IMR-90 (cell line): ENCODE data around the gene SLC35A4. TPM values are rescaled to one million over a fixed set of nuclear protein-coding genes. Genes with fewer than 3 reads are reported as not detected.

ENCODE experiments used
- ATAC-seq: fragments of 200-7000 bp; cut with Tn5 transposase; 2 replicates; pipeline ENCODE4 v1.9.1; 2020; ENCODE audit warnings: low read depth, mild to moderate bottlenecking, moderate library complexity
- BruUV-seq: library from RNA; stranded (reverse); fragments of 400-500 nt; replicated peaks from 2 replicates; lab custom pipeline; 2021; lab: Mats Ljungman, UMichigan
- CTCF ChIA-PET: fragments of 300-600 bp; formaldehyde crosslinking; extraction: SDS; loops from one replicate; lab custom pipeline; 2021; ENCODE audit warnings: antibody characterized with exemption; lab: Yijun Ruan, JAX
- POLR2A ChIA-PET: fragments of 300-600 bp; sonication (Branson Sonifier 250); formaldehyde crosslinking; loops from one replicate; lab custom pipeline; 2022; ENCODE audit warnings: antibody characterized with exemption; ENCODE audit not compliant: unreplicated experiment; lab: Charles Lee
- DNase-seq: peaks from one replicate; pipeline ENCODE4 v3.0.0; 2013
- H2AFZ ChIP-seq: replicated peaks from 2 replicates; pipeline ENCODE3; 2013; ENCODE audit warnings: low read length, mild to moderate bottlenecking; ENCODE audit not compliant: poor library complexity
- H2AK5ac ChIP-seq: 2 replicates; pipeline ENCODE4 v1.6.1; 2013; ENCODE audit warnings: low read depth, low read length, inconsistent platforms
- H2AK9ac ChIP-seq: replicated peaks from 2 replicates; pipeline ENCODE3; 2013; ENCODE audit warnings: mild to moderate bottlenecking, low read depth, low read length, moderate library complexity; ENCODE audit not compliant: poor library complexity
- H2BK120ac ChIP-seq: 2 replicates; pipeline ENCODE4 v1.6.1; 2013; ENCODE audit warnings: low read depth, low read length, inconsistent platforms
- H2BK15ac ChIP-seq: 3 replicates; pipeline ENCODE4 v1.6.1; 2013; ENCODE audit warnings: low read depth, low read length, inconsistent platforms
- H2BK20ac ChIP-seq: 2 replicates; pipeline ENCODE4 v1.6.1; 2013; ENCODE audit warnings: low read depth, mild to moderate bottlenecking, inconsistent platforms, low read length, moderate library complexity
- H2BK5ac ChIP-seq: 2 replicates; pipeline ENCODE4 v1.6.1; 2013; ENCODE audit warnings: mild to moderate bottlenecking, low read depth, low read length, inconsistent platforms; ENCODE audit not compliant: poor library complexity, severe bottlenecking
- H3K14ac ChIP-seq: replicated peaks from 2 replicates; pipeline ENCODE4 v1.6.1; 2013; ENCODE audit warnings: low read depth, low read length, inconsistent platforms
- H3K18ac ChIP-seq: 2 replicates; pipeline ENCODE4 v1.6.1; 2013; ENCODE audit warnings: low read depth, low read length, control low read depth
- H3K23ac ChIP-seq: 2 replicates; pipeline ENCODE4 v1.6.1; 2013; ENCODE audit warnings: low read depth, low read length, inconsistent platforms
- H3K27ac ChIP-seq: 2 replicates; pipeline ENCODE4 v1.5.1; 2013; ENCODE audit warnings: mild to moderate bottlenecking, control low read depth, low read length; ENCODE audit not compliant: insufficient read depth
- H3K27me3 ChIP-seq: 2 replicates; pipeline ENCODE4 v1.6.1; 2013; ENCODE audit warnings: low read length; ENCODE audit not compliant: control insufficient read depth, insufficient read depth
- H3K36me3 ChIP-seq: 2 replicates; pipeline ENCODE4 v1.6.1; 2013; ENCODE audit warnings: low read length, mixed read lengths; ENCODE audit not compliant: control insufficient read depth, insufficient read depth
- H3K4ac ChIP-seq: 2 replicates; pipeline ENCODE4 v1.6.1; 2013; ENCODE audit warnings: low read depth, low read length, inconsistent platforms
- H3K4me1 ChIP-seq: 2 replicates; pipeline ENCODE4 v1.6.1; 2013; ENCODE audit warnings: low read length, mixed read lengths; ENCODE audit not compliant: control insufficient read depth, insufficient read depth
- H3K4me2 ChIP-seq: 2 replicates; pipeline ENCODE4 v1.6.1; 2013; ENCODE audit warnings: low read depth, mild to moderate bottlenecking, control low read depth, low read length, moderate library complexity
- H3K4me3 ChIP-seq: 2 replicates; pipeline ENCODE4 v1.5.1; 2013; ENCODE audit warnings: low read depth, mild to moderate bottlenecking, control low read depth, low read length, moderate library complexity; ENCODE audit not compliant: insufficient read depth
- H3K56ac ChIP-seq: 2 replicates; pipeline ENCODE4 v1.6.1; 2013; ENCODE audit warnings: low read length, inconsistent platforms; ENCODE audit not compliant: insufficient read depth; ENCODE audit errors: extremely low read depth
- H3K79me1 ChIP-seq, 2 experiments: 2 replicates each; pipeline ENCODE4 v1.6.1; 2013; ENCODE audit warnings: low read length in 2 of 2, inconsistent platforms in 1 of 2, low read depth in 1 of 2
- H3K9ac ChIP-seq: 2 replicates; pipeline ENCODE4 v1.6.1; 2013; ENCODE audit warnings: low read depth, low read length, control low read depth
- H3K9me1 ChIP-seq: 2 replicates; pipeline ENCODE4 v1.6.1; 2013; ENCODE audit warnings: low read length, inconsistent platforms; ENCODE audit not compliant: insufficient read depth
- H3K9me3 ChIP-seq: 2 replicates; pipeline ENCODE4 v1.6.1; 2013; ENCODE audit warnings: low read length; ENCODE audit not compliant: control insufficient read depth, insufficient read depth
- H4K20me1 ChIP-seq: 2 replicates; pipeline ENCODE4 v1.6.1; 2013; ENCODE audit warnings: low read length, inconsistent platforms; ENCODE audit not compliant: insufficient read depth
- H4K5ac ChIP-seq: 2 replicates; pipeline ENCODE4 v1.6.1; 2013; ENCODE audit warnings: mild to moderate bottlenecking, low read depth, low read length, control low read depth
- H4K8ac ChIP-seq, 2 experiments: 2 replicates each; pipeline ENCODE4 v1.6.1; 2013; ENCODE audit warnings: low read depth in 2 of 2, low read length in 2 of 2, control low read depth in 1 of 2, inconsistent platforms in 1 of 2
- H4K91ac ChIP-seq: 2 replicates; pipeline ENCODE4 v1.6.1; 2013; ENCODE audit warnings: low read depth, low read length, inconsistent platforms; ENCODE audit not compliant: insufficient read depth
- BHLHE40 ChIP-seq: fragments of 150-350 bp; IDR thresholded peaks from 2 replicates; pipeline ENCODE4 v1.6.1; 2016; ENCODE audit warnings: mild to moderate bottlenecking, low read depth, low read length
- CEBPB ChIP-seq: IDR thresholded peaks from 2 replicates; pipeline ENCODE4 v1.6.1; 2012; ENCODE audit warnings: low read depth, low read length, improper control_type of control experiment
- CHD1 ChIP-seq: IDR thresholded peaks from 2 replicates; pipeline ENCODE4 v1.6.1; 2012; ENCODE audit warnings: low read depth, low read length, improper control_type of control experiment
- FOS ChIP-seq: fragments of 150-350 bp; IDR thresholded peaks from 2 replicates; pipeline ENCODE4 v1.6.1; 2016; ENCODE audit warnings: low read depth, low read length
- MAZ ChIP-seq: IDR thresholded peaks from 2 replicates; pipeline ENCODE4 v1.6.1; 2012; ENCODE audit warnings: low read depth, mild to moderate bottlenecking, low read length, improper control_type of control experiment, moderate library complexity, borderline replicate concordance
- MXI1 ChIP-seq: IDR thresholded peaks from 2 replicates; pipeline ENCODE4 v1.6.1; 2012; ENCODE audit warnings: low read depth, mild to moderate bottlenecking, low read length, moderate library complexity, borderline replicate concordance
- NFE2L2 ChIP-seq: fragments of 150-350 bp; IDR thresholded peaks from 2 replicates; pipeline ENCODE4 v1.6.1; 2016; ENCODE audit warnings: low read depth, mild to moderate bottlenecking, low read length
- POLR2A ChIP-seq: IDR thresholded peaks from 2 replicates; pipeline ENCODE4 v1.6.1; 2012; ENCODE audit warnings: mild to moderate bottlenecking, low read depth, low read length
- RAD21 ChIP-seq: IDR thresholded peaks from 2 replicates; pipeline ENCODE4 v1.6.1; 2012; ENCODE audit warnings: low read length, improper control_type of control experiment
- RCOR1 ChIP-seq: IDR thresholded peaks from 2 replicates; pipeline ENCODE4 v1.6.1; 2012; ENCODE audit warnings: mild to moderate bottlenecking, low read length, improper control_type of control experiment; ENCODE audit not compliant: insufficient replicate concordance
- RFX5 ChIP-seq: IDR thresholded peaks from 2 replicates; pipeline ENCODE4 v1.8.0; 2012; ENCODE audit warnings: low read depth, mild to moderate bottlenecking, low read length, moderate library complexity
- SMC3 ChIP-seq: fragments of 150-350 bp; IDR thresholded peaks from 2 replicates; pipeline ENCODE4 v1.6.1; 2016; ENCODE audit warnings: low read depth, mild to moderate bottlenecking, antibody characterized with exemption, low read length, moderate library complexity
- WGBS, 2 experiments: methylation state at CpG; one replicate each; pipeline versions ENCODE4 v1.1.5 to v1.1.7; 2013; ENCODE audit warnings: missing lambda C conversion rate in 2 of 2; ENCODE audit not compliant: insufficient read length in 1 of 2; ENCODE audit errors: extremely low coverage in 2 of 2; 5-methylcytosine and 5-hydroxymethylcytosine counted together
- dilution Hi-C: fragments of 300-500 bp; cut with HindIII; formaldehyde crosslinking; loops from one replicate; pipeline ENCODE4 v1.14.3; 2018; ENCODE audit warnings: low sequenced_read_pairs; ENCODE audit not compliant: unreplicated experiment
- in situ Hi-C: fragments of 300-500 bp; cut with MboI; formaldehyde crosslinking; loops from 3 replicates; pipeline ENCODE4 v1.14.3; 2019; ENCODE audit warnings: low sequenced_read_pairs, inconsistent platforms, mixed read lengths
- intact Hi-C: fragments of 100-400 bp; cut with micrococcal nuclease; formaldehyde crosslinking; loops from 2 replicates; pipeline ENCODE4 v1.10.0; 2022
- polyA plus RNA-seq, 3 experiments: library from polyadenylated mRNA; depleted of rRNA; stranded (reverse); fragments of >200 nt; gene quantifications; 2 replicates each; pipeline ENCODE4 v1.2.3, GENCODE V29; 2012; ENCODE audit warnings: low replicate concordance in 1 of 3
- total RNA-seq: library from RNA; depleted of rRNA; stranded (reverse); fragments of >200 nt; gene quantifications from 2 replicates; pipeline ENCODE4 v1.2.3, GENCODE V29; 2012
- TF ChIP-seq, protein P1 (sequence below): fragments of 150-350 bp; IDR thresholded peaks from 2 replicates; pipeline ENCODE4 v1.6.1; 2016; ENCODE audit warnings: low read depth, mild to moderate bottlenecking, low read length, moderate library complexity, borderline replicate concordance
- TF ChIP-seq, protein P2 (sequence below): conservative IDR thresholded peaks from 2 replicates; pipeline ENCODE4 v1.5.1; 2012; ENCODE audit warnings: mild to moderate bottlenecking, low read depth, low read length, improper control_type of control experiment

SLC35A4 gene
- total and polyA plus RNA-seq, 2 of the 4 experiments (the other 2 are of a cell fraction) = 19.2 to 66.4 TPM

DNA sequence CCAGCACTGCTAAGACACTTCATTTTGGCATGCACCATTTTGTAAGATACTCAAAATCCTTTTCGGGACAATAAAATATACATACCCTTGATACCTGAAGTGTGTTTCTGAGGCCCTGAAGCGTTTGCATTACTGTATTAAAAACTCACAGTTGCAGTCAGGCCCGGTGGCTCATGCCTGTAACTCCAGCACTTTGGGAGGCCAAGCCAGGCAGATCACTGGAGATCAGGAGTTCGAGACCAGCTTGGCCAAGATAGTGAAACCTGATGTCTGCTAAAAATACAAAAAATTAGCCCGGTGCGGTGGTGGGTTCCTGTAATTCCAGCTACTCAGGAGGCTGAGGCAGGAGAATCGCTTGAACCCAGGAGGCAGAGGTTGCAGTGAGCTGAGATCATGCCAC lies 19.6 kb upstream of the SLC35A4 start (continued):
- TF ChIP-seq, protein P1, sequence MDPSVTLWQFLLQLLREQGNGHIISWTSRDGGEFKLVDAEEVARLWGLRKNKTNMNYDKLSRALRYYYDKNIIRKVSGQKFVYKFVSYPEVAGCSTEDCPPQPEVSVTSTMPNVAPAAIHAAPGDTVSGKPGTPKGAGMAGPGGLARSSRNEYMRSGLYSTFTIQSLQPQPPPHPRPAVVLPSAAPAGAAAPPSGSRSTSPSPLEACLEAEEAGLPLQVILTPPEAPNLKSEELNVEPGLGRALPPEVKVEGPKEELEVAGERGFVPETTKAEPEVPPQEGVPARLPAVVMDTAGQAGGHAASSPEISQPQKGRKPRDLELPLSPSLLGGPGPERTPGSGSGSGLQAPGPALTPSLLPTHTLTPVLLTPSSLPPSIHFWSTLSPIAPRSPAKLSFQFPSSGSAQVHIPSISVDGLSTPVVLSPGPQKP = no peak

DNA sequence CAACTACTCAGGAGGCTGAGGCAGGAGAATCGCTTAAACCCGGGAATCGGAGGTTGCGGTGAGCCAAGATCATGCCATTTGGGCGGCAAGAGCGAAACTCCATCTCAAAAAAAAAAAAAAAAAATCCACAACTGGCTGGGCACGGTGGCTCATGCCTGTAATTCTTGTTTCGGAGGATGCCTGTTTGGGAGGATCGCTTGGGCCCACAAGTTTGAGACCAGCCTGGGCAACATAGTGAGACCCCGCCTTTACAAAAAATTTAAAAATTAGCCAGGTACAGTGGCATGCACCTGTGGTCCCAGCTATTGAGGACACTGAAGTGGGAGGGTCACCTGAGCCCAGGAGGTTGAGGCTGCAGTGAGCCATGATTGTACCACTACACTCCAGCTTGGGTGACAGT lies 19.0 kb upstream of the SLC35A4 start:
- Histone ChIP-seq H3K79me1 (peaks cover 7 to 37% of the 10 kb centered on the region in 2 experiments; a peak in 3 of 4 replicates), H2AK9ac (no peak overlapping the region), H4K91ac (no peak overlapping the region), H3K4me3 (no peak overlapping the region), H2BK20ac (no peak overlapping the region), H3K18ac (no peak overlapping the region), H3K27ac (no peak overlapping the region), H3K9ac (no peak overlapping the region), H3K27me3 (no peaks in the 10 kb centered on the region), H3K4me1 (peaks cover 14% of the 10 kb centered on the region), H2AK5ac (no peak overlapping the region), H2BK15ac (no peak overlapping the region), H2AFZ (no peak overlapping the region), H2BK5ac (no peak overlapping the region), H3K4ac (no peak overlapping the region), H3K14ac (no peak overlapping the region), H4K8ac (no peak overlapping the region), H4K20me1 (peaks cover 21% of the 10 kb centered on the region), H3K4me2 (no peak overlapping the region), H4K5ac (no peak overlapping the region), H3K36me3 (peaks cover 26% of the 10 kb centered on the region), H2BK120ac (no peak overlapping the region), H3K23ac (no peak overlapping the region), H3K9me1 (0 out of 2 replicates have a peak, but pooled peaks cover 3% of the 10 kb centered on the region), H3K9me3 (no peaks in the 10 kb centered on the region), H3K56ac (no peak overlapping the region)
- intact Hi-C loops = loop anchor here (2.0 kb wide), 1 partner anchor 93 kb away; the partner anchor contains the start of gene TMCO6
- ChIA-PET CTCF (interaction anchor here (0.7 kb wide), 2 partner anchors 21 to 186 kb away, joined by 3 read pairs; no protein-coding TSS in a partner anchor), POLR2A (interaction anchor here (0.7 kb wide), 1 partner anchor 187 kb away, joined by 3 read pairs; no protein-coding TSS in a partner anchor)
- DNase-seq = no peak
- WGBS, 2 experiments = no CpG with 5 or more reads among the region's 10 CpGs
- no TSS peak for BruUV-seq
- dilution Hi-C loops = no loop called here
- in situ Hi-C loops = no loop called here
- no peak for ATAC-seq
- TF ChIP-seq RFX5 (no peak), RAD21 (no peak), SMC3 (no peak), MAZ (no peak), CHD1 (no peak), POLR2A (no peak), RCOR1 (no peak), BHLHE40 (no peak), MXI1 (no peak), FOS (no peak), NFE2L2 (no peak), CEBPB (no peak)
- TF ChIP-seq, protein P2, sequence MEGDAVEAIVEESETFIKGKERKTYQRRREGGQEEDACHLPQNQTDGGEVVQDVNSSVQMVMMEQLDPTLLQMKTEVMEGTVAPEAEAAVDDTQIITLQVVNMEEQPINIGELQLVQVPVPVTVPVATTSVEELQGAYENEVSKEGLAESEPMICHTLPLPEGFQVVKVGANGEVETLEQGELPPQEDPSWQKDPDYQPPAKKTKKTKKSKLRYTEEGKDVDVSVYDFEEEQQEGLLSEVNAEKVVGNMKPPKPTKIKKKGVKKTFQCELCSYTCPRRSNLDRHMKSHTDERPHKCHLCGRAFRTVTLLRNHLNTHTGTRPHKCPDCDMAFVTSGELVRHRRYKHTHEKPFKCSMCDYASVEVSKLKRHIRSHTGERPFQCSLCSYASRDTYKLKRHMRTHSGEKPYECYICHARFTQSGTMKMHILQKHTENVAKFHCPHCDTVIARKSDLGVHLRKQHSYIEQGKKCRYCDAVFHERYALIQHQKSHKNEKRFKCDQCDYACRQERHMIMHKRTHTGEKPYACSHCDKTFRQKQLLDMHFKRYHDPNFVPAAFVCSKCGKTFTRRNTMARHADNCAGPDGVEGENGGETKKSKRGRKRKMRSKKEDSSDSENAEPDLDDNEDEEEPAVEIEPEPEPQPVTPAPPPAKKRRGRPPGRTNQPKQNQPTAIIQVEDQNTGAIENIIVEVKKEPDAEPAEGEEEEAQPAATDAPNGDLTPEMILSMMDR = no peak
- TF ChIP-seq, protein P1 = no peak
